HepG2 (cell line): ENCODE measurements around the gene HDAC8. TPM values are rescaled to one million over a fixed set of nuclear protein-coding genes. Genes with fewer than 3 reads are reported as not detected.

Experiments
- ATAC-seq: fragments of 200-7000 bp; cut with Tn5 transposase; 3 replicates; pipeline ENCODE4 v1.9.1; 2020; ENCODE audit warnings: mild to moderate bottlenecking, moderate library complexity
- BruUV-seq: library from RNA; stranded (reverse); fragments of 400-500 nt; replicated peaks from 2 replicates; lab custom pipeline; 2021; lab: Mats Ljungman, UMichigan
- CTCF ChIA-PET: fragments of 300-600 bp; formaldehyde crosslinking; extraction: SDS; loops from one replicate; lab custom pipeline; 2021; ENCODE audit warnings: low total read pairs, inconsistent platforms, low intra/inter-chr PET ratio; lab: Yijun Ruan, JAX
- POLR2A ChIA-PET: fragments of 350-600 bp; sonication (Branson Sonifier 250); formaldehyde crosslinking; loops from one replicate; lab custom pipeline; 2020; ENCODE audit warnings: antibody characterized with exemption, inconsistent platforms; lab: Yijun Ruan, JAX
- DNase-seq: peaks from one replicate; pipeline ENCODE4 v3.0.0-alpha.2; 2015; ENCODE audit warnings: low spot score
- FAIRE-seq: peaks from 3 replicates; lab custom pipeline; 2011; peaks lifted over from hg19 to GRCh38; lab: Jason Lieb, UNC
- H2AFZ ChIP-seq: one replicate; pipeline ENCODE4 v1.6.1; 2011; ENCODE audit warnings: low read length, inconsistent platforms
- H3K27ac ChIP-seq: fragments of 300-600 bp; 3 replicates; pipeline ENCODE4 v1.8.0; 2011; ENCODE audit warnings: mixed run types, mild to moderate bottlenecking, mixed read lengths, low read length, inconsistent platforms; ENCODE audit not compliant: insufficient read depth; ENCODE audit errors: extremely low read length
- H3K27me3 ChIP-seq, 2 experiments: fragments of 200-600 bp in 1 of 2; 2 replicates in 1 of 2; 3 replicates in 1 of 2; pipeline versions ENCODE4 v1.6.0 to v1.8.0; 2011; ENCODE audit warnings: low read length in 2 of 2, mild to moderate bottlenecking in 2 of 2, moderate library complexity in 2 of 2, inconsistent platforms in 1 of 2; ENCODE audit not compliant: insufficient read depth in 2 of 2, control insufficient read depth in 1 of 2
- H3K36me3 ChIP-seq, 2 experiments: fragments of 200-600 bp in 1 of 2; replicated peaks in 1 of 2; 2 replicates in 1 of 2; 3 replicates in 1 of 2; pipeline versions ENCODE4 v1.5.1 to v1.8.0; 2011; ENCODE audit warnings: low read length in 2 of 2, inconsistent platforms in 1 of 2; ENCODE audit not compliant: insufficient read depth in 2 of 2, control insufficient read depth in 1 of 2
- H3K4me1 ChIP-seq: 2 replicates; pipeline ENCODE4 v1.5.1; 2012; ENCODE audit warnings: low read length, inconsistent platforms; ENCODE audit not compliant: insufficient read depth
- H3K4me2 ChIP-seq: 2 replicates; pipeline ENCODE4 v1.6.0; 2011; ENCODE audit warnings: low read depth, low read length, inconsistent platforms
- H3K4me3 ChIP-seq, 3 experiments: fragments of 200-600 bp in 1 of 3; sonication (generic), shearing (Covaris generic) in 1 of 3; replicated peaks in 1 of 3; 2 replicates each; pipeline ENCODE4 v1.5.1; 2011 to 2016; ENCODE audit warnings: low read length in 3 of 3, inconsistent platforms in 2 of 3, low read depth in 2 of 3, mild to moderate bottlenecking in 2 of 3, control low read depth in 1 of 3, mixed read lengths in 1 of 3; ENCODE audit not compliant: insufficient read depth in 1 of 3
- H3K79me2 ChIP-seq: one replicate; pipeline ENCODE4 v1.6.1; 2011; ENCODE audit warnings: low read length, inconsistent platforms; ENCODE audit not compliant: insufficient read depth
- H3K9ac ChIP-seq: 2 replicates; pipeline ENCODE4 v1.6.0; 2011; ENCODE audit warnings: mild to moderate bottlenecking, low read depth, low read length, inconsistent platforms; ENCODE audit not compliant: insufficient read depth
- H3K9me3 ChIP-seq: 2 replicates; pipeline ENCODE4 v1.5.1; 2012; ENCODE audit warnings: mild to moderate bottlenecking, low read length
- H4K20me1 ChIP-seq: 2 replicates; pipeline ENCODE4 v1.6.0; 2011; ENCODE audit warnings: inconsistent platforms, mild to moderate bottlenecking, low read length, moderate library complexity; ENCODE audit not compliant: insufficient read depth
- AHDC1 ChIP-seq: sonication (generic); formaldehyde crosslinking; IDR thresholded peaks from 2 replicates; pipeline ENCODE4 v1.5.1; 2020; ENCODE audit warnings: mild to moderate bottlenecking, missing genetic modification reagents, borderline replicate concordance
- ZNF713 ChIP-seq: sonication (generic); formaldehyde crosslinking; IDR thresholded peaks from 2 replicates; pipeline ENCODE4 v1.4.0; 2020; ENCODE audit warnings: mild to moderate bottlenecking, missing genetic modification reagents
- WGBS: methylation state at CpG from one replicate; pipeline ENCODE4 v1.1.6; 2017; ENCODE audit warnings: low lambda C conversion rate; 5-methylcytosine and 5-hydroxymethylcytosine counted together
- in situ Hi-C: cut with HindIII; loops from 2 replicates; pipeline ENCODE4 v1.10.0; 2017; ENCODE audit warnings: low pct_unique_long_range_greater_than_20kb; ENCODE audit not compliant: extremely low pct_ligation_motif_present
- intact Hi-C: fragments of 100-400 bp; cut with micrococcal nuclease; formaldehyde crosslinking; loops from one replicate; pipeline ENCODE4 v1.10.0; 2022; ENCODE audit not compliant: unreplicated experiment
- polyA plus RNA-seq, 8 experiments: library from polyadenylated mRNA; depleted of rRNA in 3 of 8; stranded (reverse) in 7 of 8; unstranded in 1 of 8; fragments of >200 nt; fragmentation: Illumina TruSeq in 4 of 8; extraction: Trizol in 4 of 8; gene quantifications; 2 replicates each; pipeline versions ENCODE4 v1.2.1 to v1.2.3, GENCODE V29; 2011 to 2016; ENCODE audit warnings: low read depth in 4 of 8, missing spikeins in 1 of 8, mixed read lengths in 1 of 8; ENCODE audit not compliant: insufficient read depth in 1 of 8
- total RNA-seq, 5 experiments: library from RNA; depleted of rRNA; stranded (reverse); fragments of >200 nt; fragmentation: Illumina TruSeq; extraction: Trizol; gene quantifications; 2 replicates each; pipeline ENCODE4 v1.2.3, GENCODE V29; 2016; ENCODE audit warnings: low read depth in 1 of 5

HDAC8 gene
- total and polyA plus RNA-seq, 2 of the 13 experiments (the other 11 are each of a cell fraction or from before 2014, with no cell fraction given), result 13.7 to 28.6 TPM

DNA sequence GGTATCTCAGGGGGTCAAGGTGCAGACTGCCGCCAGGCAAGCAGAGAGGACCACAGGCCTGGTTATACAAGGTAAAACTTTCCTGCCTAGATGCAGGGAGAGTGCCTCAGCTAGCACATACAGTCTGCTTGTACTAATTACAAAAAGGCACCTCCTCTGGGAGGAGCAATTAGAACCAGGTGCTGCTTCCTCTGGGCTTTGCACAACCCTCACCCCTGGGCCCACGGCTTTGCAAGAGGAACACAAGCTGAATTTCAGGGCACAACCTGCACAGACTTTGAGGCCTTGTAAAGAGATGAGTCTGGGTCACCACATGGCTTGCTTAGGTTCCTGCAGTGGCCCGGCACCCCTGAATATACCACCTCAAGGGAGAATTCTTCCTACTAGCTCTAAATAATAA is 257.8 kb downstream of the HDAC8 start:
- WGBS, result no CpG with 5 or more reads among the region's 3 CpGs
- FAIRE-seq, result no peak
- H3K4me1 ChIP-seq, result peaks cover 9% of the 10 kb centered on the region; the same call in 1 of the 2 replicates
- no peak for TF ChIP-seq ZNF713 (CRISPR knock-in tag)
- TF ChIP-seq AHDC1 (CRISPR knock-in tag), result no peak
- CTCF ChIA-PET, result no interaction called here
- DNase-seq, result no peak
- H3K9ac ChIP-seq, result no peak overlapping the region
- POLR2A ChIA-PET, result no interaction called here
- 0 out of 5 replicates have a peak, but pooled peaks cover 0 to 2% of the 10 kb centered on the region in 2 experiments for H3K27me3 ChIP-seq
- no TSS peak for BruUV-seq
- no peak overlapping the region for H3K27ac ChIP-seq
- H3K36me3 ChIP-seq, result no peaks in the 10 kb centered on the region
- H3K9me3 ChIP-seq, result no peaks in the 10 kb centered on the region
- no peak overlapping the region for H2AFZ ChIP-seq
- H3K4me3 ChIP-seq, result no peak overlapping the region
- H3K79me2 ChIP-seq, result no peaks in the 10 kb centered on the region
- in situ Hi-C loops (no loop called here), intact Hi-C loops (no loop called here)
- no peak overlapping the region for H3K4me2 ChIP-seq
- H4K20me1 ChIP-seq, result no peaks in the 10 kb centered on the region
- ATAC-seq, result no peak
